Ishikawa (cell line): ENCODE results near the gene PRRC2A.
A peak's percentile ranks its signal among the peaks of the same experiment; 100 is the strongest.

Experiments used
- CEBPB ChIP-seq: IDR thresholded peaks from 2 replicates; pipeline ENCODE4 v1.6.1; 2012
- CREB1 ChIP-seq: IDR thresholded peaks from 2 replicates; pipeline ENCODE4 v1.6.1; 2012; ENCODE audit warnings: low read depth
- EGR1 ChIP-seq: IDR thresholded peaks from 2 replicates; pipeline ENCODE4 v1.6.1; 2012
- EP300 ChIP-seq: IDR thresholded peaks from 2 replicates; pipeline ENCODE4 v1.6.1; 2012; ENCODE audit warnings: borderline replicate concordance
- FOXM1 ChIP-seq: IDR thresholded peaks from 2 replicates; pipeline ENCODE4 v1.6.1; 2012; ENCODE audit warnings: low read depth, borderline replicate concordance
- NFIC ChIP-seq: IDR thresholded peaks from 2 replicates; pipeline ENCODE4 v1.6.1; 2012
- RAD21 ChIP-seq: IDR thresholded peaks from 2 replicates; pipeline ENCODE4 v1.6.1; 2012; ENCODE audit warnings: low read depth
- REST ChIP-seq: IDR thresholded peaks from 2 replicates; pipeline ENCODE4 v1.6.1; 2012; ENCODE audit warnings: low read depth, mild to moderate bottlenecking
- TAF1 ChIP-seq: IDR thresholded peaks from 2 replicates; pipeline ENCODE4 v1.6.1; 2012; ENCODE audit warnings: low read depth, mild to moderate bottlenecking
- TCF12 ChIP-seq: IDR thresholded peaks from 2 replicates; pipeline ENCODE4 v1.6.1; 2012; ENCODE audit warnings: low read depth
- TEAD4 ChIP-seq: IDR thresholded peaks from 2 replicates; pipeline ENCODE4 v1.6.1; 2012
- USF1 ChIP-seq: IDR thresholded peaks from 2 replicates; pipeline ENCODE4 v1.6.1; 2012
- YY1 ChIP-seq: IDR thresholded peaks from 2 replicates; pipeline ENCODE4 v1.6.1; 2012; ENCODE audit warnings: low read depth
- ZBTB7A ChIP-seq: IDR thresholded peaks from 2 replicates; pipeline ENCODE4 v1.6.1; 2012; ENCODE audit warnings: low read depth
- TF ChIP-seq, protein P1 (sequence below): IDR thresholded peaks from 2 replicates; pipeline ENCODE4 v1.6.1; 2012

The PRRC2A gene

DNA sequence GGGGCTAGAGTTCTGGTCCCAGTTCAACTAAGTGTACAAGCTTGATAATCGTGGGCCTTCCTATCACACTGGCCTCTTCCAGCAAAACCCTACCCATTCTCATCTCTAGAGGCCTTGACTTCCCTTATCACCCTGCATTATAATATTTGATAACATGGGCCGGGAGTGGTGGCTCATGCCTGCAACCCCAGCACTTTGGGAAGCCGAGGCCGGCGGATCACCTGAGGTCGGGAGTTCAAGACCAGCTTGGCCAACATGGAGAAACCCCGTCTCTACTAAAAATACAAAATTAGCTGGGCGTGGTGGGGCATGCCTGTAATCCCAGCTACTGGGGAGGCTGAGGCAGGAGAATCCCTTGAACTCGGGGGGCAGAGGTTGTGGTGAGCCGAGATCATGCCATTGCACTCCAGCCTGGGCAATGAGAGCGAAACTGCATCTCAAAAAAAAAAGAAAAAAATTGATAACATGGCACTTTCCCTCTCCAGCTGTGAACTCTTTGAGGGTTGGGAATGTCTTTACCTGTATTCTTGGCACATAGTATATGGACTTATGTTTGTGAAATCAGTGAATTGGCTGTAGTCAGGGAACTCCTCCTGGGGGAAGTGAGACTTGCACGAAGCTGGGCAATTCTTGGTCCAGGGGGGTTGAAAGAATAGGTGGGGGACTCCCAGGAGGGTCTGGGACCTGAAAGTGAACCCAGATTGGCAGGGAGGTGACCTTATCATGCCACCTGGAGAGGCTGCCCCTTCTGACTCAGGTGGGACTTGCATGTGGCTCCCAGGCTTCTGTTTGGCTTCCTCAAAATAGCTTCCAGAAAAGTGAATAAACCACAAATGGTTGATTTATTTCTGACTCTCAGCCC lies 41.0 kb downstream of the PRRC2A start:
- no peak for TF ChIP-seq CEBPB
- TF ChIP-seq FOXM1 = no peak
- TF ChIP-seq YY1 = no peak

DNA sequence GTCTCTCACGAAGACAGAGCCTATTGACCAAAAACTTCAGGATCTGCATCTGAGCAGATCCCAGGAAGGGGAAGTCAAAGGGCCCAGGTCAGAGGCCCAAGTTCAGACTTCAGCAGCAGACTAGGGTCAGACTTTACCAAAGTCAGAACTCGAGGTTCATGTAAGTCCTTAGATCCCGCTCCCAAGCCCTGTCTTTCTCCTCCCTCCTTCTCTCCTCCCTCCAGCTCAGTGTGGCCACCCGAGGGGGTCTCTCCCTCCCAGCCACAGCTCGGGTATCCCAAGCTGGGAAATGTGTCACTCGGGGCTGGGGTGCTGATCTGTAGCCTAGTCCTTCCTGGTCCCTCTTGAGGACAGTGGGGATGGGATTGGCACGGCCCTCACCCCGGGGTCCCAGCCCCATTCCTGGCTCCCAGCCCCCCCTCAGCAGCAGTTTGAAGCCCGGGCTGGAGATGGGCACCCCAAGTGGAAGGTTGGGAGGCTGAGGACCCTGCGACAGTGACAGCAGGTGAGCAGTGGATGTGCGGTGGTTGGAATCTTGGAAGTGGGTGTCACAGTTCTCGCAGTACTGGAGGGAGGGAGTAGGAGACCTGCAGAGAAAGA lies 41.7 kb downstream of the PRRC2A start:
- TF ChIP-seq RAD21 = no peak
- TF ChIP-seq CREB1 = no peak
- TF ChIP-seq CEBPB = no peak
- TF ChIP-seq FOXM1 = no peak
- TF ChIP-seq EP300 = no peak

- no peak for TF ChIP-seq REST
- no peak for TF ChIP-seq ZBTB7A
- TF ChIP-seq RAD21 = no peak
- TF ChIP-seq TEAD4 = no peak
- no peak for TF ChIP-seq USF1
- TF ChIP-seq NFIC = no peak
- TF ChIP-seq EP300 = no peak
- TF ChIP-seq YY1 = no peak
- TF ChIP-seq EGR1 = no peak
- no peak for TF ChIP-seq TCF12
- TF ChIP-seq CREB1 = no peak
- TF ChIP-seq TAF1 = no peak
- TF ChIP-seq, protein P1, sequence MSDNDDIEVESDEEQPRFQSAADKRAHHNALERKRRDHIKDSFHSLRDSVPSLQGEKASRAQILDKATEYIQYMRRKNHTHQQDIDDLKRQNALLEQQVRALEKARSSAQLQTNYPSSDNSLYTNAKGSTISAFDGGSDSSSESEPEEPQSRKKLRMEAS = no peak
- no peak for TF ChIP-seq CEBPB
- TF ChIP-seq FOXM1 = no peak
These were observed 42.8 kb downstream of the PRRC2A start for GRCh38 chr6:31663126-31663960.

- TF ChIP-seq REST = no peak
- TF ChIP-seq CREB1 = no peak
- TF ChIP-seq, protein P1 = no peak
- no peak for TF ChIP-seq YY1
- TF ChIP-seq RAD21 = no peak
- no peak for TF ChIP-seq CEBPB
- TF ChIP-seq TEAD4 = no peak
- no peak for TF ChIP-seq EGR1
- no peak for TF ChIP-seq EP300
- no peak for TF ChIP-seq NFIC
- TF ChIP-seq FOXM1 = no peak
- TF ChIP-seq ZBTB7A = no peak
- no peak for TF ChIP-seq USF1
- no peak for TF ChIP-seq TCF12
- no peak for TF ChIP-seq TAF1
These were observed 43.7 kb downstream of the PRRC2A start for GRCh38 chr6:31663961-31664789.

GRCh38 chr6:31664790-31665500 lies 44.4 kb downstream of the PRRC2A start, which contains the start of gene GPANK1:
TSS of gene GPANK1 (minus strand) at chr6:31664997. CDS start at chr6:31664478, 519 bp downstream.
- no peak for TF ChIP-seq EP300
- TF ChIP-seq ZBTB7A = no peak
- peak; percentile 57 for TF ChIP-seq NFIC
- TF ChIP-seq, protein P1 = peak; percentile 95
- TF ChIP-seq REST = no peak
- peak; percentile 39 for TF ChIP-seq TAF1
- no peak for TF ChIP-seq RAD21
- peak; percentile 61 for TF ChIP-seq CEBPB
- peak; percentile 96 for TF ChIP-seq YY1
- TF ChIP-seq EGR1 = no peak
- no peak for TF ChIP-seq USF1
- no peak for TF ChIP-seq TEAD4
- peak; percentile 57; the same call in 1 of the 2 replicates for TF ChIP-seq FOXM1
- peak; percentile 62; the same call in 1 of the 2 replicates for TF ChIP-seq TCF12
- TF ChIP-seq CREB1 = peak; percentile 40; the same call in 1 of the 2 replicates
